DOHH2 (cell line): ENCODE results near the gene TOB2.

Experiments used
- EZH2phosphoT487 ChIP-seq: fragments of 200-600 bp; sonication (generic); IDR thresholded peaks from 2 replicates; pipeline ENCODE4 v1.6.1; 2017; ENCODE audit warnings: borderline replicate concordance, mild to moderate bottlenecking, antibody characterized with exemption, low read length, moderate library complexity, mixed read lengths
- TF ChIP-seq, protein P1 (sequence below): fragments of 200-600 bp; sonication (generic); IDR thresholded peaks from one replicate; pipeline ENCODE4 v1.5.1; 2014; ENCODE audit warnings: antibody characterized with exemption, mild to moderate bottlenecking, low read depth, low read length; ENCODE audit not compliant: poor library complexity, severe bottlenecking

DNA sequence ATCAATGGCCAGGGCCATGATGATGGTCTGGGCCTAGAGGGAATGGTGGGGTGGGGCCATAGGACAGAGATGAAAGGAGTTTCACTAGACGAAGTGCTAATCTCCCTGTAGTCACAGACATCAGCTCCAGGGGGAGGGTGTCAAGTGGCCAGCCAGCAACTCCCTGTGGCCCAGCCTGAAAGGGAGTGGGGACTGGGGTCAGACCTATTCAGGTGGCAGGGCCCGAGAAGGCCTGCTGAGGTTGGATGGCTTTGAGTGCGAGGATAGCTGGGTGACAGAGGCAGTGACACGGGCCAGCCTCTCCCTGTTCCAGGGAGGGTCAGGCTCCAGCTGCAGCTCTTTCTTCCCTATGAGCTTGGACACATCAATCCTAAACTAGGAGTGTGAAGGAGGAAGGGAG lies 11.0 kb downstream of the TOB2 start:
- TF ChIP-seq, protein P1, sequence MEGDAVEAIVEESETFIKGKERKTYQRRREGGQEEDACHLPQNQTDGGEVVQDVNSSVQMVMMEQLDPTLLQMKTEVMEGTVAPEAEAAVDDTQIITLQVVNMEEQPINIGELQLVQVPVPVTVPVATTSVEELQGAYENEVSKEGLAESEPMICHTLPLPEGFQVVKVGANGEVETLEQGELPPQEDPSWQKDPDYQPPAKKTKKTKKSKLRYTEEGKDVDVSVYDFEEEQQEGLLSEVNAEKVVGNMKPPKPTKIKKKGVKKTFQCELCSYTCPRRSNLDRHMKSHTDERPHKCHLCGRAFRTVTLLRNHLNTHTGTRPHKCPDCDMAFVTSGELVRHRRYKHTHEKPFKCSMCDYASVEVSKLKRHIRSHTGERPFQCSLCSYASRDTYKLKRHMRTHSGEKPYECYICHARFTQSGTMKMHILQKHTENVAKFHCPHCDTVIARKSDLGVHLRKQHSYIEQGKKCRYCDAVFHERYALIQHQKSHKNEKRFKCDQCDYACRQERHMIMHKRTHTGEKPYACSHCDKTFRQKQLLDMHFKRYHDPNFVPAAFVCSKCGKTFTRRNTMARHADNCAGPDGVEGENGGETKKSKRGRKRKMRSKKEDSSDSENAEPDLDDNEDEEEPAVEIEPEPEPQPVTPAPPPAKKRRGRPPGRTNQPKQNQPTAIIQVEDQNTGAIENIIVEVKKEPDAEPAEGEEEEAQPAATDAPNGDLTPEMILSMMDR: no peak
- TF ChIP-seq EZH2phosphoT487: no peak
